ENCODE data around the gene ADGRV1. TPM values are rescaled to one million over a fixed set of nuclear protein-coding genes. Genes with fewer than 3 reads are reported as not detected.

Gene ADGRV1
- total RNA-seq (2022) = 0.22 TPM in 1 of 2 replicates, not detected in the other
- Bru-seq, nascent RNA = percentile 4 among the genes with signal in this experiment
- BruChase-seq, experiment 1, labeled RNA remaining after a 6-hour chase = percentile 5 among the genes with signal in this experiment
- BruChase-seq, experiment 2, labeled RNA remaining after a 2-hour chase = percentile 5 among the genes with signal in this experiment
- long read RNA-seq = 0 reads

- peaks cover 97% of the 10 kb centered on the region for H3K27me3 Mint-ChIP-seq (ENCODE audit: insufficient read depth, unreplicated experiment)
- H3K4me1 Mint-ChIP-seq (ENCODE audit: insufficient read depth, unreplicated experiment) = peaks cover 9% of the 10 kb centered on the region
- no peaks in the 10 kb centered on the region for H3K36me3 Mint-ChIP-seq (ENCODE audit: insufficient read depth, unreplicated experiment)
- POLR2A ChIA-PET = no interaction called here
- no TSS peak for BruUV-seq (replicated peaks)
- intact Hi-C loops (cut with micrococcal nuclease) = no loop called here
- peak within 1 kb of the TSS; percentile 50 for H3K27ac Mint-ChIP-seq (ENCODE audit: low read depth, unreplicated experiment)
- CTCF ChIA-PET = no interaction called here
- DNase-seq (ENCODE audit: unreplicated experiment) = peak; percentile 33
- no peak for TF ChIP-seq CTCF (IDR thresholded peaks at IDR 0.05; ENCODE audit: unreplicated experiment)
- no peaks in the 10 kb centered on the region for H3K9me3 Mint-ChIP-seq (ENCODE audit: unreplicated experiment)
- peak within 1 kb of the TSS; percentile 78 for H3K4me3 Mint-ChIP-seq (ENCODE audit: unreplicated experiment)
Observed at GRCh38 chr5:90558344-90559192, at the start of gene ADGRV1. TSS of gene ADGRV1 (plus strand) at chr5:90558797. CDS start at chr5:90558896, 99 bp downstream.

- no peaks in the 10 kb centered on the region for H3K27me3 Mint-ChIP-seq (ENCODE audit: insufficient read depth, unreplicated experiment)
- POLR2A ChIA-PET = interaction anchor here (1.3 kb wide), 1 partner anchor 17 kb away, joined by 3 read pairs; no protein-coding TSS in a partner anchor
Observed at GRCh38 chr5:90510438-90510837, 48.2 kb upstream of the ADGRV1 start.

GRCh38 chr5:90514520-90514919 lies 44.1 kb upstream of the ADGRV1 start:
- no peak for DNase-seq (ENCODE audit: unreplicated experiment)
- H3K27ac Mint-ChIP-seq (ENCODE audit: low read depth, unreplicated experiment) = no peak overlapping the region
- intact Hi-C loops (cut with micrococcal nuclease) = no loop called here
- H3K4me3 Mint-ChIP-seq (ENCODE audit: unreplicated experiment) = no peak overlapping the region
- H3K9me3 Mint-ChIP-seq (ENCODE audit: unreplicated experiment) = no peaks in the 10 kb centered on the region
- no peak for TF ChIP-seq CTCF (IDR thresholded peaks at IDR 0.05; ENCODE audit: unreplicated experiment)
- POLR2A ChIA-PET = interaction anchor here (0.8 to 0.9 kb wide), 2 partner anchors 14 to 382 kb away, joined by 3 read pairs; no protein-coding TSS in a partner anchor
- H3K27me3 Mint-ChIP-seq (ENCODE audit: insufficient read depth, unreplicated experiment) = no peaks in the 10 kb centered on the region
- BruUV-seq (replicated peaks) = no TSS peak
- peaks cover 39% of the 10 kb centered on the region for H3K36me3 Mint-ChIP-seq (ENCODE audit: insufficient read depth, unreplicated experiment)
- peaks cover 9% of the 10 kb centered on the region for H3K4me1 Mint-ChIP-seq (ENCODE audit: insufficient read depth, unreplicated experiment)
- CTCF ChIA-PET = no interaction called here

More at GRCh38 chr5:90510438-90510837, 48.2 kb upstream of the ADGRV1 start:
- Mint-ChIP-seq H3K9me3 (ENCODE audit: unreplicated experiment) (no peaks in the 10 kb centered on the region), H3K4me1 (ENCODE audit: insufficient read depth, unreplicated experiment) (no peaks in the 10 kb centered on the region), H3K27ac (ENCODE audit: low read depth, unreplicated experiment) (no peak overlapping the region), H3K4me3 (ENCODE audit: unreplicated experiment) (no peak overlapping the region), H3K36me3 (ENCODE audit: insufficient read depth, unreplicated experiment) (peaks cover 19% of the 10 kb centered on the region)
- CTCF ChIA-PET = interaction anchor here (0.6 kb wide), 1 partner anchor 351 kb away, joined by 6 read pairs; no protein-coding TSS in a partner anchor
- TF ChIP-seq CTCF (IDR thresholded peaks at IDR 0.05; ENCODE audit: unreplicated experiment) = no peak
- no peak for DNase-seq (ENCODE audit: unreplicated experiment)
- no TSS peak for BruUV-seq (replicated peaks)
- intact Hi-C loops (cut with micrococcal nuclease) = no loop called here

- intact Hi-C loops (cut with micrococcal nuclease) = no loop called here
- peak; percentile 7 for DNase-seq (ENCODE audit: unreplicated experiment)
- Mint-ChIP-seq H3K27me3 (ENCODE audit: insufficient read depth, unreplicated experiment) (no peaks in the 10 kb centered on the region), H3K36me3 (ENCODE audit: insufficient read depth, unreplicated experiment) (peaks cover 71% of the 10 kb centered on the region), H3K4me1 (ENCODE audit: insufficient read depth, unreplicated experiment) (peaks cover 14% of the 10 kb centered on the region), H3K27ac (ENCODE audit: low read depth, unreplicated experiment) (no peak overlapping the region), H3K9me3 (ENCODE audit: unreplicated experiment) (no peaks in the 10 kb centered on the region), H3K4me3 (ENCODE audit: unreplicated experiment) (no peak overlapping the region)
- CTCF ChIA-PET = interaction anchor here (0.6 to 1.3 kb wide), 2 partner anchors 12 to 96 kb away, joined by 3 to 4 read pairs; no protein-coding TSS in a partner anchor
- TSS peak; percentile 2 for BruUV-seq (replicated peaks)
- TF ChIP-seq CTCF (IDR thresholded peaks at IDR 0.05; ENCODE audit: unreplicated experiment) = no peak
- POLR2A ChIA-PET = interaction anchor here (1.8 to 2.4 kb wide), 2 partner anchors 10 to 43 kb away, joined by 10 read pairs; partner anchors contain the start of genes LYSMD3, MBLAC2 and POLR3G
Observed at GRCh38 chr5:90518661-90519060, 39.9 kb upstream of the ADGRV1 start.
